T-helper 2 cell treated with Interferon-gamma antibody and Interleukin-4, amounts not matched to agents 100 ng/mL and 5 ng/mL, for 36 hours (primary cell): ENCODE results near the gene CFAP299. TPM values are rescaled to one million over a fixed set of nuclear protein-coding genes. Genes with fewer than 3 reads are reported as not detected.

Source experiments
- intact Hi-C: fragments of 100-400 bp; cut with micrococcal nuclease; formaldehyde crosslinking; loops from one replicate; pipeline ENCODE4 v1.15.1; 2023
- total RNA-seq: library from RNA; stranded (reverse); gene quantifications from 2 replicates; pipeline ENCODE4 v1.2.3, GENCODE V29; 2022

Gene CFAP299
- total RNA-seq, 1 donor from 2014 or later: not detected

GRCh38 chr4:80439294-80440061 is 103.9 kb downstream of the CFAP299 start:
- intact Hi-C loops: loop anchor here (5.0 kb wide), 1 partner anchor 53 kb away; no protein-coding TSS in a partner anchor

GRCh38 chr4:80446248-80446647 is 110.7 kb downstream of the CFAP299 start:
- intact Hi-C loops: no loop called here

- intact Hi-C loops: no loop called here
These were observed 111.1 kb downstream of the CFAP299 start for GRCh38 chr4:80446664-80447063.

- intact Hi-C loops: no loop called here
These were observed 112.0 kb downstream of the CFAP299 start for GRCh38 chr4:80447493-80447892.

- intact Hi-C loops: no loop called here
These were observed 112.5 kb downstream of the CFAP299 start for GRCh38 chr4:80448056-80448455.

GRCh38 chr4:80452055-80452454 is 116.5 kb downstream of the CFAP299 start:
- intact Hi-C loops: no loop called here

- intact Hi-C loops: no loop called here
These were observed 117.2 kb downstream of the CFAP299 start for GRCh38 chr4:80452768-80453167.

- intact Hi-C loops: no loop called here
These were observed 118.5 kb downstream of the CFAP299 start for GRCh38 chr4:80454040-80454439.

GRCh38 chr4:80454556-80454955 is 119.0 kb downstream of the CFAP299 start:
- intact Hi-C loops: no loop called here

- intact Hi-C loops: no loop called here
These were observed 124.5 kb downstream of the CFAP299 start for GRCh38 chr4:80459918-80460473.

GRCh38 chr4:80461412-80461811 is 125.9 kb downstream of the CFAP299 start:
- intact Hi-C loops: no loop called here

GRCh38 chr4:80462621-80463091 is 127.1 kb downstream of the CFAP299 start:
- intact Hi-C loops: loop anchor here (2.0 kb wide), 1 partner anchor 30 kb away; no protein-coding TSS in a partner anchor

GRCh38 chr4:80463509-80463908 is 128.0 kb downstream of the CFAP299 start:
- intact Hi-C loops: loop anchor here (2.0 kb wide), 1 partner anchor 29 kb away; no protein-coding TSS in a partner anchor

- intact Hi-C loops: no loop called here
These were observed 129.7 kb downstream of the CFAP299 start for GRCh38 chr4:80465238-80465637.

GRCh38 chr4:80465736-80466135 is 130.2 kb downstream of the CFAP299 start:
- intact Hi-C loops: no loop called here

- intact Hi-C loops: no loop called here
These were observed 131.1 kb downstream of the CFAP299 start for GRCh38 chr4:80466618-80467017.

GRCh38 chr4:80471756-80472155 is 136.2 kb downstream of the CFAP299 start:
- intact Hi-C loops: no loop called here

- intact Hi-C loops: no loop called here
These were observed 139.7 kb downstream of the CFAP299 start for GRCh38 chr4:80475236-80475635.

GRCh38 chr4:80475798-80476197 is 140.3 kb downstream of the CFAP299 start:
- intact Hi-C loops: no loop called here

GRCh38 chr4:80484712-80485111 is 149.2 kb downstream of the CFAP299 start:
- intact Hi-C loops: no loop called here

- intact Hi-C loops: no loop called here
These were observed 151.1 kb downstream of the CFAP299 start for GRCh38 chr4:80486603-80487002.

GRCh38 chr4:80489798-80490197 is 154.3 kb downstream of the CFAP299 start:
- intact Hi-C loops: loop anchor here (5.0 to 10.0 kb wide), 4 partner anchors 47 to 305 kb away; no protein-coding TSS in a partner anchor
